HTERT RPE-1 (cell line): Measurements from ENCODE around the gene ADNP.

ENCODE experiments used
- in situ Hi-C: fragments of 300-500 bp; cut with MboI; formaldehyde crosslinking; loops from 4 replicates; pipeline ENCODE4 v1.14.3; 2020; ENCODE audit warnings: low sequenced_read_pairs

The ADNP gene

GRCh38 chr20:50932691-50933280 is 1.5 kb upstream of the ADNP start:
- in situ Hi-C loops, result no loop called here

GRCh38 chr20:50932016-50932485 is 814 bp upstream of the ADNP start:
- in situ Hi-C loops, result no loop called here

GRCh38 chr20:50930976-50931305 is 296 bp downstream of the ADNP start:
- in situ Hi-C loops, result no loop called here

- in situ Hi-C loops, result no loop called here
These were observed 880 bp downstream of the ADNP start for GRCh38 chr20:50930139-50930975.

- in situ Hi-C loops, result no loop called here
These were observed 1.7 kb downstream of the ADNP start for GRCh38 chr20:50929299-50930138.

- in situ Hi-C loops, result no loop called here
These were observed 2.8 kb downstream of the ADNP start for GRCh38 chr20:50928469-50928868.

- in situ Hi-C loops, result no loop called here
These were observed 4.7 kb downstream of the ADNP start for GRCh38 chr20:50926530-50926929.

GRCh38 chr20:50924261-50924920 is 6.8 kb downstream of the ADNP start:
- in situ Hi-C loops, result no loop called here

GRCh38 chr20:50921803-50922501 is 9.3 kb downstream of the ADNP start:
- in situ Hi-C loops, result no loop called here

GRCh38 chr20:50920997-50921396 is 10.2 kb downstream of the ADNP start:
- in situ Hi-C loops, result no loop called here

GRCh38 chr20:50919567-50919966 is 11.7 kb downstream of the ADNP start:
- in situ Hi-C loops, result no loop called here

- in situ Hi-C loops, result no loop called here
These were observed 12.8 kb downstream of the ADNP start for GRCh38 chr20:50918403-50918802.

- in situ Hi-C loops, result no loop called here
These were observed 14.3 kb downstream of the ADNP start for GRCh38 chr20:50916934-50917333.

GRCh38 chr20:50916257-50916656 is 15.0 kb downstream of the ADNP start:
- in situ Hi-C loops, result no loop called here

- in situ Hi-C loops, result no loop called here
These were observed 15.8 kb downstream of the ADNP start for GRCh38 chr20:50915424-50915823.

GRCh38 chr20:50913690-50914375 is 17.4 kb downstream of the ADNP start:
- in situ Hi-C loops, result no loop called here

GRCh38 chr20:50911716-50912115 is 19.5 kb downstream of the ADNP start:
- in situ Hi-C loops, result no loop called here

GRCh38 chr20:50911030-50911429 is 20.2 kb downstream of the ADNP start:
- in situ Hi-C loops, result no loop called here

- in situ Hi-C loops, result no loop called here
These were observed 21.8 kb downstream of the ADNP start for GRCh38 chr20:50909413-50909812.

- in situ Hi-C loops, result no loop called here
These were observed 27.1 kb downstream of the ADNP start for GRCh38 chr20:50904067-50904570.
